Keratinocyte (primary cell): ENCODE data around the gene NAA40. TPM values are rescaled to one million over a fixed set of nuclear protein-coding genes. Genes with fewer than 3 reads are reported as not detected.

Source experiments
- DNase-seq: peaks from one replicate; pipeline ENCODE4 v3.0.0-alpha.2; 2011; ENCODE audit warnings: low read depth, missing footprints, low spot score
- FAIRE-seq: peaks from 2 replicates; lab custom pipeline; 2011; peaks lifted over from hg19 to GRCh38; lab: Jason Lieb, UNC
- H2AFZ ChIP-seq: 2 replicates; pipeline ENCODE4 v1.6.0; 2012; ENCODE audit warnings: low read length, control low read depth, inconsistent platforms; ENCODE audit not compliant: control insufficient read depth
- H3K27ac ChIP-seq: 2 replicates; pipeline ENCODE4 v1.5.1; 2011; ENCODE audit warnings: low read length; ENCODE audit not compliant: control insufficient read depth, insufficient read depth
- H3K27me3 ChIP-seq: 3 replicates; pipeline ENCODE4 v1.6.0; 2011; ENCODE audit warnings: low read length; ENCODE audit not compliant: control insufficient read depth, insufficient read depth; ENCODE audit errors: extremely low read depth
- H3K36me3 ChIP-seq, 2 experiments: 2 replicates in 1 of 2; 3 replicates in 1 of 2; pipeline ENCODE4 v1.5.1; 2011; ENCODE audit warnings: low read length in 2 of 2, mild to moderate bottlenecking in 1 of 2; ENCODE audit not compliant: control insufficient read depth in 2 of 2, insufficient read depth in 2 of 2; ENCODE audit errors: extremely low read depth in 1 of 2
- H3K4me1 ChIP-seq: 3 replicates; pipeline ENCODE4 v1.5.1; 2011; ENCODE audit warnings: low read length; ENCODE audit not compliant: control insufficient read depth, insufficient read depth; ENCODE audit errors: extremely low read depth
- H3K4me2 ChIP-seq: 3 replicates; pipeline ENCODE4 v1.6.0; 2011; ENCODE audit warnings: low read depth, low read length; ENCODE audit not compliant: control insufficient read depth, insufficient read depth; ENCODE audit errors: extremely low read depth
- H3K4me3 ChIP-seq, 3 experiments: fragments of 200-600 bp in 1 of 3; sonication (generic) in 1 of 3; 2 replicates in 2 of 3; 3 replicates in 1 of 3; pipeline ENCODE4 v1.5.1; 2011 to 2016; ENCODE audit warnings: low read length in 3 of 3, mild to moderate bottlenecking in 3 of 3, control low read depth in 2 of 3, inconsistent platforms in 1 of 3, low read depth in 1 of 3, mixed read lengths in 1 of 3, mixed run types in 1 of 3, moderate library complexity in 1 of 3; ENCODE audit not compliant: control insufficient read depth in 2 of 3, insufficient read depth in 2 of 3; ENCODE audit errors: extremely low read depth in 1 of 3
- H3K79me2 ChIP-seq: 2 replicates; pipeline ENCODE4 v1.6.0; 2012; ENCODE audit warnings: low read length; ENCODE audit not compliant: control insufficient read depth, insufficient read depth
- H3K9ac ChIP-seq: 3 replicates; pipeline ENCODE4 v1.6.0; 2011; ENCODE audit warnings: low read length; ENCODE audit not compliant: control insufficient read depth, insufficient read depth; ENCODE audit errors: extremely low read depth
- H3K9me1 ChIP-seq: 3 replicates; pipeline ENCODE4 v1.6.0; 2011; ENCODE audit warnings: low read length; ENCODE audit not compliant: control insufficient read depth, insufficient read depth; ENCODE audit errors: extremely low read depth
- H3K9me3 ChIP-seq: 2 replicates; pipeline ENCODE4 v1.5.1; 2012; ENCODE audit warnings: low read depth, low read length; ENCODE audit not compliant: control insufficient read depth
- H4K20me1 ChIP-seq: 3 replicates; pipeline ENCODE4 v1.6.0; 2011; ENCODE audit warnings: low read length; ENCODE audit not compliant: control insufficient read depth, insufficient read depth; ENCODE audit errors: extremely low read depth
- EZH2 ChIP-seq: IDR thresholded peaks from one replicate; pipeline ENCODE4 v1.6.1; 2012; ENCODE audit warnings: inconsistent platforms, mild to moderate bottlenecking, low read length, moderate library complexity
- dilution Hi-C: fragments of 300-500 bp; cut with MboI; formaldehyde crosslinking; loops from one replicate; pipeline ENCODE4 v1.7.0; 2020; ENCODE audit warnings: low sequenced_read_pairs; ENCODE audit not compliant: extremely low pct_ligation_motif_present
- polyA plus RNA-seq, 5 experiments: library from polyadenylated mRNA; depleted of rRNA in 3 of 5; stranded (reverse) in 3 of 5; stranded (forward) in 1 of 5; unstranded in 1 of 5; fragments of >200 nt; gene quantifications; 1 replicate in 1 of 5; 2 replicates in 3 of 5; 3 replicates in 1 of 5; pipeline versions ENCODE4 v1.2.1 to v1.2.3, GENCODE V29; 2011 to 2012; ENCODE audit warnings: missing spikeins in 2 of 5, low read depth in 1 of 5, low replicate concordance in 1 of 5
- TF ChIP-seq, protein P1 (sequence below), 3 experiments: IDR thresholded peaks in 1 of 3; conservative IDR thresholded peaks in 1 of 3; optimal IDR thresholded peaks in 1 of 3; 2 replicates in 2 of 3; 3 replicates in 1 of 3; pipeline versions ENCODE3 to v1.5.1; 2011; ENCODE audit warnings: low read length in 3 of 3, mild to moderate bottlenecking in 3 of 3, moderate library complexity in 2 of 3, control low read depth in 1 of 3, inconsistent platforms in 1 of 3; ENCODE audit not compliant: insufficient read depth in 2 of 3; ENCODE audit errors: extremely low read depth in 1 of 3

NAA40 gene
- polyA plus RNA-seq, 1 donor (not counting 4 experiments of a cell fraction or from before 2014, with no cell fraction given), result 13.5 TPM

DNA sequence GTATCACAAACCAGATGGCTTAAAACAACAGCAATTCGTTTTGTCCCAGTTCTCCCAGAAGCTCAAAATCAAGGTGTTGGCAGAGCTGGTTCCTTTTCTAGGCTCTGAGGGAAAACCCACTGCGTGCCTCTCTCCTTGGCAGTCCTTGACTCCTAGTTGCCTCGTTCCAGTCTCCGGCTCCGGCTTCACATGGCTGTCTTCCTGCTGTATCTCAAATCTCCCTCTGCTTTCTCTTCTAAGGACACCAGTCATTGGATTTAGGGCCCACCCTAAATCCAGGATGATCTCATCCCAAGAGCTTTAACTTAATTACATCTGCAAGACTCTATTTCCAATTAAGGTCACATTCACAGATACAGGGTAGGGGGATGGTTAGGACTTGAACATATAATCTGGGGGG is 9.2 kb upstream of the NAA40 start:
- no peak for DNase-seq
- Histone ChIP-seq H3K79me2 (no peaks in the 10 kb centered on the region), H3K9ac (no peak overlapping the region), H3K36me3 (no peaks in the 10 kb centered on the region), H3K9me1 (no peaks in the 10 kb centered on the region), H3K9me3 (no peaks in the 10 kb centered on the region), H3K4me1 (no peaks in the 10 kb centered on the region), H3K27ac (no peak overlapping the region), H2AFZ (no peak overlapping the region), H3K27me3 (no peaks in the 10 kb centered on the region), H4K20me1 (no peaks in the 10 kb centered on the region), H3K4me3 (no peak overlapping the region), H3K4me2 (no peak overlapping the region)
- TF ChIP-seq, protein P1, sequence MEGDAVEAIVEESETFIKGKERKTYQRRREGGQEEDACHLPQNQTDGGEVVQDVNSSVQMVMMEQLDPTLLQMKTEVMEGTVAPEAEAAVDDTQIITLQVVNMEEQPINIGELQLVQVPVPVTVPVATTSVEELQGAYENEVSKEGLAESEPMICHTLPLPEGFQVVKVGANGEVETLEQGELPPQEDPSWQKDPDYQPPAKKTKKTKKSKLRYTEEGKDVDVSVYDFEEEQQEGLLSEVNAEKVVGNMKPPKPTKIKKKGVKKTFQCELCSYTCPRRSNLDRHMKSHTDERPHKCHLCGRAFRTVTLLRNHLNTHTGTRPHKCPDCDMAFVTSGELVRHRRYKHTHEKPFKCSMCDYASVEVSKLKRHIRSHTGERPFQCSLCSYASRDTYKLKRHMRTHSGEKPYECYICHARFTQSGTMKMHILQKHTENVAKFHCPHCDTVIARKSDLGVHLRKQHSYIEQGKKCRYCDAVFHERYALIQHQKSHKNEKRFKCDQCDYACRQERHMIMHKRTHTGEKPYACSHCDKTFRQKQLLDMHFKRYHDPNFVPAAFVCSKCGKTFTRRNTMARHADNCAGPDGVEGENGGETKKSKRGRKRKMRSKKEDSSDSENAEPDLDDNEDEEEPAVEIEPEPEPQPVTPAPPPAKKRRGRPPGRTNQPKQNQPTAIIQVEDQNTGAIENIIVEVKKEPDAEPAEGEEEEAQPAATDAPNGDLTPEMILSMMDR (optimal IDR thresholded peaks at IDR 0.05 in 1 of 3, IDR thresholded peaks at IDR 0.05 in 1 of 3, conservative IDR thresholded peaks at IDR 0.05 in 1 of 3; ENCODE audit: extremely low read depth in 1 of 3, insufficient read depth in 2 of 3, low read length in 3 of 3), result no peak
- TF ChIP-seq EZH2, result no peak
- dilution Hi-C loops, result no loop called here
- no peak for FAIRE-seq

DNA sequence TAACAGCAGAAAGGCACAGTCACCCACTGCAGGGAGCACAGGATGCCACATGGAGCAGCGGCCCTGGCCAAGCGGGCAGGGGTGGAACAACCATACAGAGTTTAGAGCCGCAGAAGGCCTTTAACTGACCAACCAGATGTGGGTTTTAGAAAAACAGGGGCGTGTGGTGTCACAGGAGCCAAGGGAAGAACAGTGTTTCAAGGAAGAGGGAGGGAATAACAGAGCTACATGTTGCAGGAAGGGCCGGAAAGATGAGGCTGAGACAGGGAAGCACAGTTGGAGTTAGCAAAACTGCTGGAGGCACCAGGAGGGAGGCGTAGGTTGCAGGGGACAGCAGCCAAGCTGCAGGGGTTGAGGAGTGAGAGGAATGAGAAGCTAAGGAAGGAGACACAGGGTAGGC is 7.8 kb upstream of the NAA40 start:
- Histone ChIP-seq H3K9me1 (no peaks in the 10 kb centered on the region), H3K36me3 (no peaks in the 10 kb centered on the region), H3K4me2 (no peak overlapping the region), H3K9me3 (no peaks in the 10 kb centered on the region), H3K9ac (no peak overlapping the region), H2AFZ (no peak overlapping the region), H3K4me3 (no peak overlapping the region), H3K27ac (no peak overlapping the region), H3K4me1 (no peaks in the 10 kb centered on the region), H3K79me2 (no peaks in the 10 kb centered on the region), H4K20me1 (no peaks in the 10 kb centered on the region), H3K27me3 (no peaks in the 10 kb centered on the region)
- dilution Hi-C loops, result no loop called here
- TF ChIP-seq EZH2, result no peak
- TF ChIP-seq, protein P1 (optimal IDR thresholded peaks at IDR 0.05 in 1 of 3, IDR thresholded peaks at IDR 0.05 in 1 of 3, conservative IDR thresholded peaks at IDR 0.05 in 1 of 3; ENCODE audit: extremely low read depth in 1 of 3, insufficient read depth in 2 of 3, low read length in 3 of 3), result no peak
- DNase-seq, result no peak
- no peak for FAIRE-seq
